ENCODE measurements around the gene GSG1.
"Not testable (repeated sequence)": the region's sequence is repeated elsewhere in the genome, so short reads cannot be mapped to it uniquely, and the experiment has no call there.

The GSG1 gene

DNA sequence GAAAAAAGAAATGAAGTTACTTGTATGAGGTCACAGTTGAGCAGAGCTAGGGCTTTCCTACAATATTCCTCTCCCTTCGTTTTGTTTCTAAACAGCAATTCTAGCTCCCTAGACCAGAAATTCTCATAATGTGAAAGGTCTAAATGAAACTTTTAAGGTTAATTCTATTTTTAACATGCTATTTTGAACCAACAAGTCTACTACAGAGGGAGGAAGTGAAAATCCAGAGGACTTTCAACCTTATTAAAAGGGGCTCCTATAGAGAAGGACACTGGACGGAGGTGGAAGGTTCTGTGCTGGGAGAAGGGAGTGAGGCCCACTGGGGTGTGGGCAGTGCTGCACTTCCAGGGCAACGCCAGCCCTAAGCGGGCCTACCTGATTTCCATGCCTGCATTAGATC is 13.4 kb downstream of the GSG1 start:
- DNase-seq = no peak

DNA sequence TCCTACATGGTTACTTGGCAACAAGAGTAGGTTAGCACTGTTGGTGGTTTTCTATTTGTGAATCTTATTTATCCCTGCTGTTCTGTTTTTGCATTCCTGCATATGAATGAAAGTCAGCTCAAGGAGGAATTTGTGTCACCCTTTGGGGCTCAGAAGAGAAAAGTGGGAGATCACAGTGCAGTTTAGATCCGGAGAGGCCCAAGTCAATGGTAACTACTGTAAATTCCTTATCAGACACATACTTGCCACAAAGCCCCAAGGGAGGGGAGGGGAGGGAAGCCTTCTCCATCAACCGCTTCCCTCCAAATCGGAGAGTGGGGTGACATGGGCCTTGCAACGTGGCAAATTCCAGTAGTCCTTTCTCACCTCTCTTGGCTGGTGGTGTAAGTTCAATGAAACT is 15.0 kb downstream of the GSG1 start:
- DNase-seq = no peak

DNA sequence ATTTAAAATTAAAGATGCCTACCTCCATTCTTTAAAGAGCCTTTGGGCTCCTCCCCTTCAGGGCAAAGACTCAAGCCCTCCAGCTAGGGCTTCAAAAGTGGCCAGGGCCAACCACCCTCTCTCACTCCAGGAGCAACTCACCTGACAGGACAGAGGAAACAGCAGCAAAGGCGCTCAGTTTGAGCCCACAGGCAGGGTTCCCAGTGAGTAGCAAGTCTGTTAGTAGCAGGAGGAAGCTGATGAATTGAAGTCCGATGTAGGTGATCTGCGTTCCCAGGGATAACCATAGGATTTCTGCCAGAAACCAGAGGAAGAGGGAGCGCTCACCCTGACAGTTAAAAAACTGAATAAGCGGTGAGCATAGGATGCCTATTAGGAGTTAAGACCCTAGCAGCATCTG is 15.7 kb downstream of the GSG1 start:
- DNase-seq = no peak

DNA sequence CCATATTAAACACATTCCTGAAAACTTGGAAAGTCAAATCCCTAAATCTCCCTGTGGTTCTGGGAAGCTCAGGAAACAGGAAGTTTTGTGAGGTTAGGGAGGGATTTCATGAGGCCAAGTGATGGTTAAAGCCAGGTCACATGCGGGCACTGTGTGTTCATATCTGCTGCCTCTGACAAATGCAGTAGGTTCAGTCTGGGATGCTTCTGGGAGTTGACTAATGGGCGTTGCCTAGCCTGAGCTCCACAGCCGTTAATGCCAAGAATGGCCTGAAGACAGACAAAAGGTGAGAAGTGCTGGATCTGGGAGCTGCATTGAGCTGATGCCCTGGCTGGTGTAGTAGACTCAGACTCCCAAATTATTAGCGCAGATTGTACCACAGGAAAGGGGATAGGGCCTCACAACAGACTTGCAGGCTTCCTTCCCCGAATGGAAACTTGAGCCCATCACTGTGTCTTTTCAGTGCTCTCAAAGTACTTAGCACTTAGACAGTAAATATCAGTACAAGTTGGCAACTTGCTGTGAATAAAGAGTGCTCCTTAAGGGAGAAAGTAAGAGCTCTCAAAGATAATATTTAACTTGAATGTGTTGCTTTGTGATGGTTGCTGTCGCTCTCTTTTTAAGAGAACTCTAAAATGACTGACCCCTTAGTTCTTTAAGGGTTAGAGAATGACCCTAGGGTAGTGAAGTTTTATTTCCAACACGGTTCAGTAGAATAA is 17.3 kb downstream of the GSG1 start:
- DNase-seq = no peak

DNA sequence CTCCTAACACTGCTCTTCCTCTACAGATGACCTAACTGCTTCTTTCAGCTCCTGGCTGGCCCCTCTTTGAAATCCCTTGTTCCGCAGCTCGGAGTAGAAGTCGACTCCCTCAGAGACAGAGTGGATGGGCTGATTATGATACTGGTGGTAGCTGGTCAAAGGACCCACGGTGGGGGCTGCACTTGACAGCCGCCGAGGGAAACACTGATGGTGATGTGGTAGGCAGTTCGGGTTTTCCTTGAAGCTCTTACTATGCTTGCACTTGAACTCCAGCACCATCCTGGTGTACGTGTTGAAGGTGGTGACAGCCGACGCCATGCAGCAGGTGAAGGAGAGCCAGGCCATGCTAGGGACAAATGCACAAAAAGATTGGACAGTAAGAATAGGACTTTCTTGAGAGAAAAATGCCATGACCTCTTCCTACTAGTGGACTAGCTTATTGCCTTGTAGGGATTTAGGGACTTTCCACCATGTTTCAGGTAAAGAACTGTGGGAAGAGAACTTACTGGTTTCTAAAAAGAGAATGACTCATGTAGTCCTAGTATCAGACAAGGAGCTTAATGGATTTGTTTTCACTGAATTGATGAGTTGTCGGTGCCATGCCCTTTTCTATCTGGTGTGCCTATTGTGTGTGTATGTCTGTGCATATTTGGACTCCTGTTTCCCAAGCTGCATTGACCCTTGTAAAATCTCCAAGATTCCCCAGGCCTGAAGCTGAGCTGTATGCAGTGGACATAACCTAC is 18.4 kb downstream of the GSG1 start:
- no peak for DNase-seq

DNA sequence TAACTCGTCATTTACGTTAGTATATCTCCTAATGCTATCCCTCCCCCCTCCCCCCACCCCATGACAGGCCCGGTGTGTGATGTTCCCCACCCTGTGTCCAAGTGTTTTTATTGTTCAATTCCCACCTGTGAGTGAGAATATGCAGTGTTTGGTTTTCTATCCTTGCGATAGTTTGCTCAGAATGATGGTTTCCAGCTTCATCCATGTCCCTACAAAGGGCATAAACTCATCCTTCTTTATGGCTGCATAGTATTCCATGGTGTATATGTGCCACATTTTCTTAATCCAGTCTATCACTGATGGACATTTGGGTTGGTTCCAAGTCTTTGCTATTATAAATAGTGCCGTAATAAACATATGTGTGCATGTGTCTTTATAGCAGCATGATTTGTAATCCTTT is 19.8 kb downstream of the GSG1 start:
- DNase-seq = not testable (repeated sequence)

DNA sequence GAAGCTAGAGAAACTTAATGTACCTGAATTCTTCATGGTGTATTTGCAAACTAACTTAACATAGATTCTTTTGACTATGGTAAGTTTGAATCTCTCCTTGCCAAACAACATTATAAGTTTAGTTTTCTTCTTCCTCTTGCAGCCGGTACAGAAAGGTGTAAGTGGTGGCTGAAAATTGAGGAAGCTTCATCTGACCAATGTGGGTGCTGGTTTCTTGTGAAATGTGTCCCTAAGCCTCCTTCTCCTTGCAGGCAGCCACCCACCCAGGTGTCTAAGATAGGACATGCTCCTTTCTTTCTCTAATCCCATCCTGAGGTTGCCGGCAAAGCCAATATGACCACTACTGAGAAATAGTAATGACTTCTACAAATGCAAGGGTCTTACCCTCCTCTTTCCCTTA is 20.6 kb downstream of the GSG1 start:
- no peak for DNase-seq

DNA sequence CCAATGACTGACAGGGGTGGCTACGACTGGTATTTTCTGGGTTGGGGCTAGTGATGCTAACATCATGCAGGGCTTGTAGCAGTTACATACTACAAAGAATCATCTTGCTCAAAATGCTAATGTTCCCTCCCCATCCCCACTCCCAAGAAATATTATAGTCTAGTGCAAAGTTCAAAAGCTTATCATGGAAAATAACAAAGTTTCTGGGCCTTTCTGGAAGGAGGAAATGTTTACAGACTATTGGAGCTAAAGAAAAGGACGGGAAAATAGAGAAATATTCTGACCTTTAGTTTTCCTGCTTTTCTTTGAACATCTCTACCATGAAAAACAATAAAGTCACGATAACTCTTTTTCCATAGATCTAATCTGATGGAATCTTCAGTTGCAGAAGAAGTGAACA is 23.2 kb downstream of the GSG1 start:
- no peak for DNase-seq

DNA sequence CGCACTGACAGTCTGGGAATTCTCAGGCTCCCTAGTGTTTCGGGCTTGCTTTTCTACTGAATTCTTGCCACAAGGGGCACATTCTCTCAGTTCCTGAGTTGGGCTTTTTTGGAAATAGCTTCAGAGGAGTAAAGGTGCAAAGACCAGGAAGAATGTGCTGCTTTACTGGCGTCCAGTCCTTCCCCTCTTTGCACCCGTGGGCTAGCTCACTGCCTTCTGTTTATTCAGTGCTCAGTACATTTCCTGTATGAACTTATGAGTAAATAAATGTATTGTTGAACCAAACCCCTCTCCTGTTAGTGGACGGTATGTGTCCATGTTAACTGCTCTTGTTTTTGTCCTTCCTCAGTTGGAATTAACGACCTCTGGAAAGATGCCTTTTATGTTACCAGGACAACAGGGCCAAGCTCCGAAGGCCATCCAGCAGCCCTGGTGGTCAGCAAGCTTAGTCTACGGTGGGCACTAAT is 24.0 kb downstream of the GSG1 start:
- DNase-seq = no peak

DNA sequence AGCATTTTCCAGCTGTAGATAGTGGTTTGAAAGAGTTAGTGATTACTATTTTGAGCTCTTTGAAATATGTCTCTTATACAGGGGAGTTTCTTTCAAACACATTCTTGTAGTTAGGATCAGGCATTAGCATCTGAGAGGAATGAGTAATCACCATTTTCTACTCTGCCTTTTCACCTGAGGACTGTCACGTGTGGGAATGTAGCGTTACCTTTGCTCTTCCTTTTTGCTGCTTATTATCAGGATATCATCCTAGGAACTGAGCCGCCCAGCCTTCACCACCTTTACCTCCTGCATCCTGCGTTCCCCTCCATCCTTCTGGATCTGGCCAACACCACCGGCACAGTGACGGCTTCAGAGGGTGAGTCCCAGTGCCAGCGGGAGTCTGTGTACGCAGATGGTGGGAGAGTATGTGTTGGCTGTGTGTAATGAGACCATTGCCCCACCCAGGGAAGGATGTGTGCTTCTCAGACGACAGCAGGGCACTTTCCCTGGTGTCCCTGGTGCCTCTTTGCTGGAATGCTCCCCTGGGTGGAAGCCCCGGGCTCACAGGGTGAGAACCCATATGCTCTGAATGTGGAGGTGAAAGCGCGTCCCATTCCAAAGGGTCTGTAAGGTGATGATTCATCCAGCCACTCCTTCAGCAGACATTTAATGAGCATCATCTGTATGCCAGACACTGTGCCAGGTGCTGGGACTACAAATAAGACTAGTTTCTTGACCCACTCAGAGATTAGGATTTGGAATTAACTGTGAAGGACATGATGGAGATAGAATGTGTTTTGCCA is 27.5 kb downstream of the GSG1 start:
- no peak for DNase-seq

DNA sequence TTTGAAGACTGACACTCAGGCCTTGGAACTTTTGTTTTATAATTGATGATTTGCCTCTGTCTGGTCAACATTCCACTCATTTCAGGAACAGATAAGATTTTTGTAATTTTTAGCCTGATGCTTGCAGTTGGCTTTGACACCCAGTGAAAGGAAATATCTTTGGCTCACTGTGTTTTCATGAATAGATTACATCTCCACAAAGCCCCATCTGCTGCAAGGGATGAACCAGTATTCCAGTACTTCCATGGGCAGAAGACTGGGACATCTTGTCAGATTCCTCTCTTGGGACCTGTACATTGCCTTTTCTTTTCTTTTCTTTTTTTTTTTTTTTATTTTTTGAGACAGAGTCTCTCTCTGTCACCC is 28.4 kb downstream of the GSG1 start:
- peak in 1 of 2 experiments; percentile 25 for DNase-seq

DNA sequence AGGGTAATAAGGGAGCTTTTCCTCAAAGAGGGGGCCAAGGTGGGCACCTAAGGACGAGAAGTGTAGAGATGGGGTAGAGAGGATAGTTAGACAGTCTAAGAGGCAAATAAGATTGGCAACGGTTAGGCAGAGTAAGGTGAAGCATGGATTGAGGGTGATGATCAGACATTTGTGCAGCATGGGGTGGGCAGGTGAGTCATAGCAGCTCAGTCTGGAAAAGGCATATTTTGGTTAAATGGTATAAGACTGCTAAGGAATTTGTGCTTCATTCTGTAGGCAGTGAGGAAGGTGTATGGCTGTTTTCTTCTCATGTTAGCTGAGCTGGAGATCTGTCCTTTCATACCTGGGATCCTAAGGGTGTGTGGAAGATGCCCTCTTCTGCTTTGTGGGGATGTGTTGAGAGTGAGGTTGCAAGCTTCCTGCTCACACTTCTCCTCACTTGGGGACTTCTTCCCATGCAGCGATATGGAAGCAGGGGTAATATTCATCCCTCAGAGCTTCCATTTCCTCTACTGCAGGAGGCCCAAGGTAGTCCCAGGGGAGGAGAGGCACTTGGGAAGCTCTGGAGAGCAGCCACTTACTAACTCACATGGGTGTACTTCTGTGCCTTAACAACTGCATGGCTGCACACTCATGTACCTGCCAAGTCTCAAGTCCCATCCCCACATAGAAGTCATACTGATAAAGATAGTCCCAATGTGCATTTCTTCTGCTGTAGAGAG is 28.9 kb downstream of the GSG1 start:
- peak in 1 of 2 experiments; percentile 39 for DNase-seq

DNA sequence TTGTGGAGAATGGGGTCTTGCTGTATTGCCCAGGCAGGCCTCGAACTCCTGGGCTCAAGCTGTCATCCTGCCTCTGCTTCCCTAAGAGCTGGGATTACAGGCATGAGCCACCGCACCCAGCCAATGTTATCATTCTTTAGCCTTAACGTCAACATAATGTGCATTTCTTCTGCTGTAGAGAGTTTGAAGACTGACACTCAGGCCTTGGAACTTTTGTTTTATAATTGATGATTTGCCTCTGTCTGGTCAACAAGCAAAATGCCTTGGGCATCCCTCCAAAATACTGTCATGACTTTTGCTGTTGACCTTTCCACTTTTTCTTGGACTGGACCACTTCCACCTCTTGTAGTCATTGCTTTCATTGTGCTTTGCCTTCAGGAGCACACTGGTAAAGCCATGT is 30.3 kb downstream of the GSG1 start:
- no peak for DNase-seq

DNA sequence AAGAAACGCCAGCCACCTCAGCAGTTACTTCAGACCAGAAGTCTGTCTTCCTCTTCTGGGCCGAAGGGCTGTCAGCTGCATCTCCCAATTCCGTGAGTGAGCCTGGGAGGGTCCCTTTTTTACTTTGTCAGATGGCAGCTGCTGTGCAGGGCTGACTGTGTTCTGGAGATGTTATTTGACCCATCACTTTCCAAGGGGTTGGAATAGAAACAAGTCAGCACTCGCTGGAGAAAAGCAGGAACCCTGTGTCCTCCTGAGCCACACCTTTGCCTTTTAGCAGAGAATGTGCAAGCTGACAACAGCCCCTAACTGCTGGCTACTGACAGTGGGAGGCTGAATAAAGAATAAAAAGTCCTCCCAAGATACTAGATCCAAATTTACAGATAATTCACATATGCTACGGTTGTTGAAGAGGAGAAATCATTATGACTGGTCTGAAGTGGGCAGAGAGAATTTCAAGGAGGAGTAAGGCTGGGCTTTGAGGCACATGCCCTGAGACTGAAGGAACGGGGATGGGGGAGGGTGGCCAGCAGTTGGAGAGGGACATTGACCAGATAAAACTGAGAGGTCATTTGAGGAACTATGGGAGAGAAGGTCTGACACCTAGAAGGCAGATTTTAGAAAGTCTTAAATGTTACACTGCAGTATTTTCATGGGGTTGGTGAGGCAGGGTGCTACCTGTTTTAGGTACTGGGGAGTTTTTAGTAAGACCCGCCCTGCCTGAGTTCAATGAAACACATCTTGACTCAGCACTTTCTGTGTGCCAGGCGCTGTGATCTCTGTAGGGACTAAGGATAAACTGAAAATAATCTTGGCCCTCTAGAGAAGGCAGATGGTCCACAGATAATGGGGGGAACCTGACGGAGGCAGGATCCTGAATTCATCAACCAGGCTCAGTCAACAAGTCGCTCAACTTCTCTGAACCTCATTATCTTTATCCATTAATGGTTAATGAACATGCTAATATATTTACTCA is 31.9 kb downstream of the GSG1 start:
- no peak for DNase-seq

DNA sequence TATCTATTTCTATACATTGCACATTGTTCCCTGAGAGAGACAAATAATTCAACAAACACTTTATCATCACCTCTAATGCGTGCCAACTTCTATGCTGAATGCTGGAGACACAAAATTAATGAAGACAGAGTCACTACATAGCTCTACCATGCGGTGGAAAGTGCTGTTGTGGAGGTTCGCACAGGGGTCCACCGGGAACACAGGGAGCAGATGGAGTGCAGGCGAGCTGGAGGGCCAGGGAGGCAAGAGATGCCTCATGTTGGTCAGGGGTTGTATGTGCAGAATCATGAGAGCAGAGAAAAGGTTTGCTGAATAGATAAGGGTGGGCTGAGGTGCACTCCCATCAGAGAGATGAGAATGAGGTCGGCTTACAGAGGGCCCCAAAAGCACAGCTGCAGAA is 34.1 kb downstream of the GSG1 start:
- no peak for DNase-seq

DNA sequence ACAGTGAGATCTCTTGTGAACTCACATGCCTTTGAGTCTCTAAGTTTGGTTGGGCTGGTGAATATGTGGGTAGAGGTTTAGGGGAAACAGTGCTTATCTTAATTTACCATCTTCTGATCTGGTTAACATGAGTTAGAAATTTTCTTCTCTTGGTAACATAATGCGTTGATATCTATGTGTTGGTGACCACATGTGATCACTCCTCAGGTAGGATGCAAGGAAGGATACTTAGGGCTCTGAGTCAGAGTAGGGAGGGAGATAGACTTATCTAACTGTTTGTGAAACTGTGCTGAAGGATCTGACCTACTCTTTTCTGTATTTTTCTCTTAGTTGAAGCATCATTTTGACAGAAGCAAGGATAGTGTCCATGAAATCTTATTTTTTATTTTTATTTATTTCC is 36.1 kb downstream of the GSG1 start:
- DNase-seq = no peak

DNA sequence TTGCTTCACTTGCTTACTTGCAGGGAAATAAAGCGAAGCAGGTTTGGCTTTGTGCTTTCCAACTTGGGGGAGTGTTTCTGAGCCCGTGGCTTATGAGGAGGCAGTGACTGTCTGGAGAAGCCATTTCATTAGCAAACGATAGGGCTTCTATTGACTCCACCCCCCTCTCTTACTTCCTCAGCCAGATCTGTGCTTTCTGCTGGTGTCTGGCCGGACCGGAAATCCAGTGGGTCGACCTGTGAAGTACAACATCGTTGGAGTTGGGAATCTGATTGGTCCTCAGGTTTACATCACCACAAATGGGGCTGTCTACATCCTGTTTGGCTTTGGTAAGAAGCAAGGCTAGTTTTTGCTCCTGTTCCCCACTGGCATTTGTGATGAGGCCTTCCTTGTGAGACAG is 37.0 kb downstream of the GSG1 start:
- DNase-seq = no peak

DNA sequence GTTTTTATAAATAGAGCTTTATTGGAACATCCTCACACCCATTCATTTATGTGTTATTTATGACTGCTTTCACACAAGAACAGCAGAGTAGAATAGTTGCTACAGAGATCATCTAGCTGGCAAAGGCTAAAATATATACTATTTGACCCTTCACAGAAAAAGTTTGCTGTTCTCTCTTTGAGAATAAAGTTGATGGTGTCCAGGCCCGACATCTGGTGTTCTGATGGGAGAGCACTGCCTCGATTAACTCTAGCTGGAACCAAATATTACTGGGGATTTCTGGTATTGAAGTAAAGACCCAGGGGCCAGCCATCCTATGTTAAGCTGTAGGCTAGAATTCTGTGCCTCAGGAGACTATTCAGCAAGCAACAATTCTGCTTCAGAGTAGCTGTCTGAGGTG is 37.5 kb downstream of the GSG1 start:
- no peak for DNase-seq

DNA sequence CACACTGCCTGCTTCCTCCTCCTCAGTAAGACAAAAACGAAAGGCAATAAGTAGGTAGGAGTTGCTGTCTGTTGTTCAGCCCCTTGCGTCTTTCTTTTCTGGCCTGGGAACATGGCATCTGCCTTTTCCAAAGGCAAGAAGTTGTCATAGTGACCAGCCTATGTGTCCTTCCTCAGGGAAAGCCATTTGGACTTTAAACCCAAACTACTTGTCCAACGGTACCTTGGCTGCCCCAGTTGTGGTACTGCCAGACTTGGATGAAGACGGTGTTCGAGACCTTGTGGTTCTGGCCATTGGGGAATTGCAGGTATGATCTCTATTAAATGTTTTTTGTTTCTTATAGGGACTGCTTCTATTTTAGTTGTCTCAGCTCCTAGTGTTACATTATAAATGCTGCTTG is 40.8 kb downstream of the GSG1 start:
- no peak for DNase-seq

DNA sequence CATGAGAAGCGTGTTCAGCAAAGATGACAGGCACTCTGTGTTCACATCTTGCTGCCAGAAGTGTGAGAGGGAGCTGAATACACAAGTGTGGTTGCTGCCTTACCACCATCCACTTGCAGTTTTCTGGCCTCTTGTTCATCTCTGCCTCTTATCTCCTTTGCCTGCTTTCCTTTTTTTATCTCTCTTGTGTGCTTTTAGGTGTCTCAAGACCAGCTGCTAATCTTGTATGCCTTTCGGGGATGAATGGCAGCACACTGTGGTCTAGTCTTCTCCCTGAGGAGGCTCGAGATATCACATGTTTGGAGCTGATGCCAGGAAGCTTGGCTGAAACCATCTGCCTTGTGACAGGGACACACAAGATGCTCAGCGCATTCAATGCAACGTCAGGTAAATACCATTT is 42.1 kb downstream of the GSG1 start:
- DNase-seq = no peak

DNA sequence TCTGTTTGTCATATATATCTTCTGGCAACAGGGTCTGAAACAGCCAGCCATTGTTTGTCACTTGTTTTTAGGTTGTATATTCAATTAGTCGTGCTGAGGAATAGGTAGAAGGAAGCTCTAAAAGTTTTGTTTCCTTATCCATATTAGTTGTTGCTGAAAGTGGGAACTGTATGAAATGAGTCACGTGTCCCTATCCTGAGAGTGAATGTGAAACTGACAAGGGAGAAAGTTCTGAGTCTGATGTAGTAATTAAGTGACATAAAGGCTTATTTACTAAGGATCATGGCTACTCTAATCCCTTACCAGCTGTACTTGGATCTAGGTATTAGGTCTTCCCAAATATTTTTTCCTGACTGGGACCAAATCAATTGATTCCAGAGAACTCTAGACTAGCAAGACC is 42.9 kb downstream of the GSG1 start:
- DNase-seq = no peak

DNA sequence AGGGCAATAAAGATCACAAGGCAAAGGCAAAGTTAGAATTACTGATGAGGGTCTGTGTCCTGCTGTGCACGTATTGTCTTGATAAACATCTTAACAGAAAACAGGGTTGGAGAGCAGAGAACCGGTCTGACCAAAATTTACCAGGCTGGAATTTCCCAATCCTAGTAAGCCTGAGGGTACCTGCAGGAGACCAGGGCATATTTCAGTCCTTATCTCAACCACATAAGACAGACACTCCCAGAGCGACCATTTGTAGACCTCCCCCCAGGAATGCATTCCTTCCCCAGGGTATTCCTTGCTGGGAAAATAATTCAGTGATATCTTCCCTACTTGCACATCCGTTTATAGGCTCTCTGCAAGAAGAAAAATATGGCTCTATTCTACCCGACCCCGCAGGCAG is 49.9 kb downstream of the GSG1 start:
- not testable (repeated sequence) for DNase-seq
